GM23338 (cell line): Measurements from ENCODE around the gene RPGRIP1L.

Experiments
- CREB1 ChIP-seq: fragments of 250-450 bp; sonication (Bioruptor Pico); IDR thresholded peaks from 2 replicates; pipeline ENCODE4 v1.5.0; 2020; ENCODE audit warnings: low read depth, mild to moderate bottlenecking, moderate library complexity
- EZH2 ChIP-seq: fragments of 200-600 bp; sonication (generic); IDR thresholded peaks from one replicate; pipeline ENCODE4 v1.8.0; 2017; ENCODE audit warnings: antibody characterized with exemption, mild to moderate bottlenecking, low read depth; ENCODE audit not compliant: unreplicated experiment
- EZH2phosphoT487 ChIP-seq: fragments of 200-600 bp; sonication (generic); IDR thresholded peaks from one replicate; pipeline ENCODE4 v1.8.1; 2018; ENCODE audit warnings: antibody characterized with exemption; ENCODE audit not compliant: unreplicated experiment
- JUNB ChIP-seq: IDR thresholded peaks from one replicate; pipeline ENCODE4 v1.6.1; 2016; ENCODE audit warnings: antibody characterized with exemption; ENCODE audit not compliant: unreplicated experiment
- NANOG ChIP-seq: IDR thresholded peaks from 2 replicates; pipeline ENCODE4 v1.6.1; 2016; ENCODE audit warnings: antibody characterized with exemption, borderline replicate concordance
- POLR2AphosphoS5 ChIP-seq: IDR thresholded peaks from 2 replicates; pipeline ENCODE4 v1.6.1; 2016; ENCODE audit warnings: antibody characterized with exemption, low read depth
- REST ChIP-seq: IDR thresholded peaks from one replicate; pipeline ENCODE4 v1.6.1; 2018; ENCODE audit warnings: antibody characterized with exemption; ENCODE audit not compliant: unreplicated experiment
- STAT1 ChIP-seq: IDR thresholded peaks from one replicate; pipeline ENCODE4 v1.6.1; 2016; ENCODE audit warnings: antibody characterized with exemption; ENCODE audit not compliant: unreplicated experiment
- ZNF114 ChIP-seq: fragments of 250-450 bp; sonication (Bioruptor Pico); IDR thresholded peaks from 2 replicates; pipeline ENCODE4 v1.5.0; 2020; ENCODE audit warnings: mild to moderate bottlenecking, moderate library complexity
- ZNF331 ChIP-seq: fragments of 250-450 bp; sonication (Bioruptor Pico); IDR thresholded peaks from 2 replicates; pipeline ENCODE4 v1.5.0; 2020; ENCODE audit warnings: low read depth, mild to moderate bottlenecking, moderate library complexity
- TF ChIP-seq, protein P1 (sequence below), 2 experiments: fragments of 200-600 bp in 1 of 2; sonication (generic) in 1 of 2; conservative IDR thresholded peaks; 2 replicates each; pipeline versions ENCODE4 v1.5.1 to v1.6.1; 2016 to 2017; ENCODE audit warnings: antibody characterized with exemption in 2 of 2, low read depth in 2 of 2, mild to moderate bottlenecking in 2 of 2, moderate library complexity in 1 of 2
- TF ChIP-seq, protein P2 (sequence below): IDR thresholded peaks from 2 replicates; pipeline ENCODE4 v1.6.1; 2016; ENCODE audit warnings: antibody characterized with exemption
- TF ChIP-seq, protein P3 (sequence below): fragments of 250-450 bp; sonication (Bioruptor Pico); IDR thresholded peaks from 2 replicates; pipeline ENCODE4 v1.5.0; 2020; ENCODE audit warnings: mild to moderate bottlenecking, moderate library complexity

DNA sequence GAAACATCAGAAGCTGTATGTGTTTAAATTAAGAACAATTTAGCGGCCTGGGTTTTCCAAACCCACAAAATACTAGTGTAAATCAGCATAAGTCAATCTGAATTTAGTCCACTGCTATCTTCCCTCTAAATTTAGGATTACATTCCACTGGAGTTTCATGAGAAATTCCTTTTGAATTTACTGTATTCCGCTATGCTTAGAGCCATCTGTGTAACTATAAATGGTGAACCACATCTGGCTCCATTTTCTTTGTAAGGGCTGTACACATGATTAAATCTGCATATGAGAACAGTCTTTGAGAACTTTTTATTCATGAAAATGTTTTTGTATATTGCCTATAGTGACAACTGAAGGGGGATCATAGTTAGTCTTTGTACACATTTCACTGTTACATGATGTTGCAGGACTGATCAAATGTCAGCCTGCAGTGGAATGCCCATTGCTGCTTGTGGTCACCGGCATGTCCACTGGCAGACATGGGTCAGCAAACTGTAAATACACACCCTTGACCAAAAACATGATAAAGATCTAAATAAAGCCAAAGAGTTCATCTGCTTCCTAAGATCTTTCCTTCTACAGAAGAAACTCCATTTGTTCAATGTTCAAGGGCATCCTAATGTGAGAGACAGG lies 36.8 kb downstream of the RPGRIP1L start:
- TF ChIP-seq, protein P1, sequence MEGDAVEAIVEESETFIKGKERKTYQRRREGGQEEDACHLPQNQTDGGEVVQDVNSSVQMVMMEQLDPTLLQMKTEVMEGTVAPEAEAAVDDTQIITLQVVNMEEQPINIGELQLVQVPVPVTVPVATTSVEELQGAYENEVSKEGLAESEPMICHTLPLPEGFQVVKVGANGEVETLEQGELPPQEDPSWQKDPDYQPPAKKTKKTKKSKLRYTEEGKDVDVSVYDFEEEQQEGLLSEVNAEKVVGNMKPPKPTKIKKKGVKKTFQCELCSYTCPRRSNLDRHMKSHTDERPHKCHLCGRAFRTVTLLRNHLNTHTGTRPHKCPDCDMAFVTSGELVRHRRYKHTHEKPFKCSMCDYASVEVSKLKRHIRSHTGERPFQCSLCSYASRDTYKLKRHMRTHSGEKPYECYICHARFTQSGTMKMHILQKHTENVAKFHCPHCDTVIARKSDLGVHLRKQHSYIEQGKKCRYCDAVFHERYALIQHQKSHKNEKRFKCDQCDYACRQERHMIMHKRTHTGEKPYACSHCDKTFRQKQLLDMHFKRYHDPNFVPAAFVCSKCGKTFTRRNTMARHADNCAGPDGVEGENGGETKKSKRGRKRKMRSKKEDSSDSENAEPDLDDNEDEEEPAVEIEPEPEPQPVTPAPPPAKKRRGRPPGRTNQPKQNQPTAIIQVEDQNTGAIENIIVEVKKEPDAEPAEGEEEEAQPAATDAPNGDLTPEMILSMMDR (conservative IDR thresholded peaks at IDR 0.05; ENCODE audit: low read depth in 2 of 2) = no peak
- TF ChIP-seq ZNF114 (CRISPR knock-in tag) (no peak), JUNB (no peak), EZH2 (no peak), CREB1 (no peak), POLR2AphosphoS5 (no peak), REST (no peak), ZNF331 (CRISPR knock-in tag) (no peak), EZH2phosphoT487 (no peak), NANOG (no peak), STAT1 (no peak)
- TF ChIP-seq, protein P2, sequence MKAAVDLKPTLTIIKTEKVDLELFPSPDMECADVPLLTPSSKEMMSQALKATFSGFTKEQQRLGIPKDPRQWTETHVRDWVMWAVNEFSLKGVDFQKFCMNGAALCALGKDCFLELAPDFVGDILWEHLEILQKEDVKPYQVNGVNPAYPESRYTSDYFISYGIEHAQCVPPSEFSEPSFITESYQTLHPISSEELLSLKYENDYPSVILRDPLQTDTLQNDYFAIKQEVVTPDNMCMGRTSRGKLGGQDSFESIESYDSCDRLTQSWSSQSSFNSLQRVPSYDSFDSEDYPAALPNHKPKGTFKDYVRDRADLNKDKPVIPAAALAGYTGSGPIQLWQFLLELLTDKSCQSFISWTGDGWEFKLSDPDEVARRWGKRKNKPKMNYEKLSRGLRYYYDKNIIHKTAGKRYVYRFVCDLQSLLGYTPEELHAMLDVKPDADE = no peak
- TF ChIP-seq, protein P3, sequence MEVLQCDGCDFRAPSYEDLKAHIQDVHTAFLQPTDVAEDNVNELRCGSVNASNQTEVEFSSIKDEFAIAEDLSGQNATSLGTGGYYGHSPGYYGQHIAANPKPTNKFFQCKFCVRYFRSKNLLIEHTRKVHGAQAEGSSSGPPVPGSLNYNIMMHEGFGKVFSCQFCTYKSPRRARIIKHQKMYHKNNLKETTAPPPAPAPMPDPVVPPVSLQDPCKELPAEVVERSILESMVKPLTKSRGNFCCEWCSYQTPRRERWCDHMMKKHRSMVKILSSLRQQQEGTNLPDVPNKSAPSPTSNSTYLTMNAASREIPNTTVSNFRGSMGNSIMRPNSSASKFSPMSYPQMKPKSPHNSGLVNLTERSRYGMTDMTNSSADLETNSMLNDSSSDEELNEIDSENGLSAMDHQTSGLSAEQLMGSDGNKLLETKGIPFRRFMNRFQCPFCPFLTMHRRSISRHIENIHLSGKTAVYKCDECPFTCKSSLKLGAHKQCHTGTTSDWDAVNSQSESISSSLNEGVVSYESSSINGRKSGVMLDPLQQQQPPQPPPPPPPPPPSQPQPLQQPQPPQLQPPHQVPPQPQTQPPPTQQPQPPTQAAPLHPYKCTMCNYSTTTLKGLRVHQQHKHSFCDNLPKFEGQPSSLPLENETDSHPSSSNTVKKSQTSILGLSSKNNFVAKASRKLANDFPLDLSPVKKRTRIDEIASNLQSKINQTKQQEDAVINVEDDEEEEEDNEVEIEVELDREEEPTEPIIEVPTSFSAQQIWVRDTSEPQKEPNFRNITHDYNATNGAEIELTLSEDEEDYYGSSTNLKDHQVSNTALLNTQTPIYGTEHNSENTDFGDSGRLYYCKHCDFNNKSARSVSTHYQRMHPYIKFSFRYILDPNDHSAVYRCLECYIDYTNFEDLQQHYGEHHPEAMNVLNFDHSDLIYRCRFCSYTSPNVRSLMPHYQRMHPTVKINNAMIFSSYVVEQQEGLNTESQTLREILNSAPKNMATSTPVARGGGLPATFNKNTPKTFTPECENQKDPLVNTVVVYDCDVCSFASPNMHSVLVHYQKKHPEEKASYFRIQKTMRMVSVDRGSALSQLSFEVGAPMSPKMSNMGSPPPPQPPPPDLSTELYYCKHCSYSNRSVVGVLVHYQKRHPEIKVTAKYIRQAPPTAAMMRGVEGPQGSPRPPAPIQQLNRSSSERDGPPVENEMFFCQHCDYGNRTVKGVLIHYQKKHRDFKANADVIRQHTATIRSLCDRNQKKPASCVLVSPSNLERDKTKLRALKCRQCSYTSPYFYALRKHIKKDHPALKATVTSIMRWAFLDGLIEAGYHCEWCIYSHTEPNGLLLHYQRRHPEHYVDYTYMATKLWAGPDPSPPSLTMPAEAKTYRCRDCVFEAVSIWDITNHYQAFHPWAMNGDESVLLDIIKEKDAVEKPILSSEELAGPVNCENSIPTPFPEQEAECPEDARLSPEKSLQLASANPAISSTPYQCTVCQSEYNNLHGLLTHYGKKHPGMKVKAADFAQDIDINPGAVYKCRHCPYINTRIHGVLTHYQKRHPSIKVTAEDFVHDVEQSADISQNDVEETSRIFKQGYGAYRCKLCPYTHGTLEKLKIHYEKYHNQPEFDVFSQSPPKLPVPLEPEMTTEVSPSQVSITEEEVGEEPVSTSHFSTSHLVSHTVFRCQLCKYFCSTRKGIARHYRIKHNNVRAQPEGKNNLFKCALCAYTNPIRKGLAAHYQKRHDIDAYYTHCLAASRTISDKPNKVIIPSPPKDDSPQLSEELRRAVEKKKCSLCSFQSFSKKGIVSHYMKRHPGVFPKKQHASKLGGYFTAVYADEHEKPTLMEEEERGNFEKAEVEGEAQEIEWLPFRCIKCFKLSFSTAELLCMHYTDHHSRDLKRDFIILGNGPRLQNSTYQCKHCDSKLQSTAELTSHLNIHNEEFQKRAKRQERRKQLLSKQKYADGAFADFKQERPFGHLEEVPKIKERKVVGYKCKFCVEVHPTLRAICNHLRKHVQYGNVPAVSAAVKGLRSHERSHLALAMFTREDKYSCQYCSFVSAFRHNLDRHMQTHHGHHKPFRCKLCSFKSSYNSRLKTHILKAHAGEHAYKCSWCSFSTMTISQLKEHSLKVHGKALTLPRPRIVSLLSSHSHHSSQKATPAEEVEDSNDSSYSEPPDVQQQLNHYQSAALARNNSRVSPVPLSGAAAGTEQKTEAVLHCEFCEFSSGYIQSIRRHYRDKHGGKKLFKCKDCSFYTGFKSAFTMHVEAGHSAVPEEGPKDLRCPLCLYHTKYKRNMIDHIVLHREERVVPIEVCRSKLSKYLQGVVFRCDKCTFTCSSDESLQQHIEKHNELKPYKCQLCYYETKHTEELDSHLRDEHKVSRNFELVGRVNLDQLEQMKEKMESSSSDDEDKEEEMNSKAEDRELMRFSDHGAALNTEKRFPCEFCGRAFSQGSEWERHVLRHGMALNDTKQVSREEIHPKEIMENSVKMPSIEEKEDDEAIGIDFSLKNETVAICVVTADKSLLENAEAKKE (CRISPR knock-in tag) = no peak
